H1 (cell line): ENCODE data around the gene CFAP100. TPM values are rescaled to one million over a fixed set of nuclear protein-coding genes. Genes with fewer than 3 reads are reported as not detected.

ENCODE experiments used
- CTCF ChIA-PET: fragments of 300-600 bp; sonication (Branson Sonifier 250); formaldehyde crosslinking; loops from one replicate; lab custom pipeline; 2021; ENCODE audit not compliant: partially characterized antibody; lab: Charles Lee
- POLR2A ChIA-PET: fragments of 300-600 bp; sonication (Branson Sonifier 250); formaldehyde crosslinking; loops from one replicate; lab custom pipeline; 2021; ENCODE audit warnings: inconsistent platforms; ENCODE audit not compliant: partially characterized antibody; lab: Charles Lee
- DNase-seq, 2 experiments: peaks; one replicate each; pipeline versions ENCODE4 v3.0.0 to v3.0.0-alpha.2; 2010 to 2022; ENCODE audit warnings: low spot score in 2 of 2, low read depth in 1 of 2, mixed read lengths in 1 of 2
- FAIRE-seq: peaks from 2 replicates; lab custom pipeline; 2011; peaks lifted over from hg19 to GRCh38; lab: Jason Lieb, UNC
- H2AFZ ChIP-seq: 2 replicates; pipeline ENCODE4 v1.8.1; 2012; ENCODE audit warnings: low read length, inconsistent platforms
- H2AK5ac ChIP-seq: 2 replicates; pipeline ENCODE4 v1.6.1; 2013; ENCODE audit warnings: low read depth, low read length
- H2BK120ac ChIP-seq: replicated peaks from 2 replicates; pipeline ENCODE3; 2013; ENCODE audit warnings: low read depth, low read length, inconsistent platforms
- H2BK12ac ChIP-seq: 2 replicates; pipeline ENCODE4 v1.6.1; 2013; ENCODE audit warnings: low read depth, low read length
- H2BK15ac ChIP-seq: 2 replicates; pipeline ENCODE4 v1.6.1; 2013; ENCODE audit warnings: low read length
- H2BK20ac ChIP-seq: 2 replicates; pipeline ENCODE4 v1.6.1; 2013; ENCODE audit warnings: low read length
- H2BK5ac ChIP-seq: 2 replicates; pipeline ENCODE4 v1.6.1; 2013; ENCODE audit warnings: low read depth, low read length
- H3K14ac ChIP-seq: 2 replicates; pipeline ENCODE4 v1.6.1; 2013; ENCODE audit warnings: inconsistent platforms; ENCODE audit not compliant: insufficient read length
- H3K18ac ChIP-seq: 2 replicates; pipeline ENCODE4 v1.6.1; 2013; ENCODE audit warnings: low read length; ENCODE audit errors: extremely low read depth
- H3K23ac ChIP-seq: 2 replicates; pipeline ENCODE4 v1.6.1; 2013; ENCODE audit warnings: inconsistent platforms; ENCODE audit not compliant: insufficient read length
- H3K23me2 ChIP-seq: 2 replicates; pipeline ENCODE4 v1.6.1; 2013; ENCODE audit warnings: low read depth, low read length
- H3K27ac ChIP-seq: 2 replicates; pipeline ENCODE4 v1.6.1; 2011; ENCODE audit warnings: low read depth, low read length, inconsistent platforms
- H3K27me3 ChIP-seq, 4 experiments: replicated peaks in 1 of 4; 1 replicate in 1 of 4; 2 replicates in 3 of 4; pipeline versions ENCODE4 v1.6.1 to v1.8.1; 2011 to 2013; ENCODE audit warnings: low read length in 3 of 4, mild to moderate bottlenecking in 3 of 4, inconsistent platforms in 2 of 4, mixed read lengths in 2 of 4, moderate library complexity in 1 of 4; ENCODE audit not compliant: control insufficient read depth in 3 of 4, insufficient read depth in 3 of 4; ENCODE audit errors: extremely low read depth in 1 of 4
- H3K36me3 ChIP-seq, 4 experiments: 2 replicates each; pipeline versions ENCODE4 v1.6.1 to v1.8.1; 2011 to 2013; ENCODE audit warnings: mild to moderate bottlenecking in 4 of 4, low read length in 3 of 4, moderate library complexity in 2 of 4, control low read depth in 1 of 4, inconsistent platforms in 1 of 4; ENCODE audit not compliant: insufficient read depth in 4 of 4, control insufficient read depth in 2 of 4
- H3K4ac ChIP-seq: replicated peaks from 2 replicates; pipeline ENCODE3; 2013; ENCODE audit warnings: low read length, low read depth, mixed read lengths, inconsistent platforms; ENCODE audit not compliant: insufficient read length
- H3K4me1 ChIP-seq, 4 experiments: replicated peaks in 1 of 4; 1 replicate in 1 of 4; 2 replicates in 3 of 4; pipeline versions ENCODE4 v1.6.1 to v1.8.1; 2011 to 2013; ENCODE audit warnings: low read length in 3 of 4, inconsistent platforms in 2 of 4, mixed read lengths in 1 of 4; ENCODE audit not compliant: insufficient read depth in 4 of 4, control insufficient read depth in 3 of 4
- H3K4me2 ChIP-seq, 2 experiments: 2 replicates each; pipeline versions ENCODE4 v1.6.1 to v1.8.1; 2011 to 2013; ENCODE audit warnings: low read depth in 2 of 2, low read length in 2 of 2, control low read depth in 1 of 2, inconsistent platforms in 1 of 2, mild to moderate bottlenecking in 1 of 2; ENCODE audit not compliant: insufficient read depth in 1 of 2
- H3K4me3 ChIP-seq, 4 experiments: fragments of 200-600, 300-600 bp in 1 of 4; sonication (generic), shearing (Covaris generic), sonication (Bioruptor Twin) in 1 of 4; 2 replicates each; pipeline versions ENCODE4 v1.5.1 to v1.8.1; 2011 to 2016; ENCODE audit warnings: low read length in 4 of 4, low read depth in 3 of 4, control low read depth in 2 of 4, inconsistent platforms in 2 of 4, mild to moderate bottlenecking in 2 of 4, mixed read lengths in 1 of 4, moderate library complexity in 1 of 4; ENCODE audit not compliant: insufficient read depth in 2 of 4; ENCODE audit errors: extremely low read depth in 1 of 4
- H3K56ac ChIP-seq: replicated peaks from 2 replicates; pipeline ENCODE3; 2013; ENCODE audit warnings: low read depth, mild to moderate bottlenecking, mixed read lengths, low read length, inconsistent platforms; ENCODE audit not compliant: insufficient read length
- H3K79me1 ChIP-seq: 2 replicates; pipeline ENCODE4 v1.6.1; 2013; ENCODE audit warnings: low read depth, low read length, control low read depth
- H3K79me2 ChIP-seq, 2 experiments: 2 replicates each; pipeline versions ENCODE4 v1.6.1 to v1.8.1; 2012 to 2013; ENCODE audit warnings: low read length in 2 of 2, mild to moderate bottlenecking in 2 of 2, inconsistent platforms in 1 of 2; ENCODE audit not compliant: insufficient read depth in 2 of 2, control insufficient read depth in 1 of 2
- H3K9ac ChIP-seq, 4 experiments: replicated peaks in 1 of 4; 1 replicate in 1 of 4; 2 replicates in 3 of 4; pipeline versions ENCODE4 v1.6.1 to v1.8.1; 2011 to 2013; ENCODE audit warnings: low read depth in 3 of 4, low read length in 3 of 4, control low read depth in 2 of 4, mild to moderate bottlenecking in 2 of 4, moderate library complexity in 2 of 4, inconsistent platforms in 1 of 4; ENCODE audit errors: extremely low read depth in 1 of 4
- H3K9me3 ChIP-seq, 2 experiments: 2 replicates each; pipeline versions ENCODE4 v1.6.1 to v1.8.1; 2012 to 2013; ENCODE audit warnings: mild to moderate bottlenecking in 2 of 2, moderate library complexity in 2 of 2, control low read depth in 1 of 2, inconsistent platforms in 1 of 2, low read depth in 1 of 2, low read length in 1 of 2, mixed read lengths in 1 of 2; ENCODE audit not compliant: insufficient read depth in 2 of 2
- H4K20me1 ChIP-seq, 2 experiments: replicated peaks in 1 of 2; 2 replicates each; pipeline versions ENCODE3 to v1.8.1; 2011 to 2013; ENCODE audit warnings: inconsistent platforms in 2 of 2, low read length in 2 of 2, mild to moderate bottlenecking in 1 of 2; ENCODE audit not compliant: insufficient read depth in 2 of 2, control insufficient read depth in 1 of 2
- H4K5ac ChIP-seq: 2 replicates; pipeline ENCODE4 v1.6.1; 2013; ENCODE audit warnings: low read length, low read depth, mixed read lengths, inconsistent platforms; ENCODE audit not compliant: insufficient read length
- H4K8ac ChIP-seq: 2 replicates; pipeline ENCODE4 v1.8.0; 2013; ENCODE audit warnings: mild to moderate bottlenecking, moderate library complexity, low read length, inconsistent platforms; ENCODE audit not compliant: insufficient read depth; ENCODE audit errors: extremely low read depth
- H4K91ac ChIP-seq: replicated peaks from 2 replicates; pipeline ENCODE3; 2013; ENCODE audit warnings: low read length, mixed read lengths, inconsistent platforms; ENCODE audit not compliant: insufficient read length
- ASH2L ChIP-seq: fragments of 200-600, 300-600 bp; sonication (generic); IDR thresholded peaks from one replicate; pipeline ENCODE4 v1.7.1; 2017; ENCODE audit warnings: low read length
- BACH1 ChIP-seq: IDR thresholded peaks from 2 replicates; pipeline ENCODE4 v1.6.1; 2012; ENCODE audit warnings: low read length, improper control_type of control experiment
- GTF2F1 ChIP-seq: IDR thresholded peaks from 2 replicates; pipeline ENCODE4 v1.6.1; 2012; ENCODE audit warnings: low read depth, low read length, improper control_type of control experiment, borderline replicate concordance
- POLR2A ChIP-seq, 2 experiments: IDR thresholded peaks; 1 replicate in 1 of 2; 2 replicates in 1 of 2; pipeline ENCODE4 v1.6.1; 2011; ENCODE audit warnings: low read depth in 2 of 2, low read length in 2 of 2, mild to moderate bottlenecking in 2 of 2; ENCODE audit errors: control extremely low read depth in 1 of 2
- RAD21 ChIP-seq, 2 experiments: IDR thresholded peaks in 1 of 2; conservative IDR thresholded peaks in 1 of 2; 2 replicates each; pipeline ENCODE4 v1.6.1; 2011; ENCODE audit warnings: low read depth in 2 of 2, low read length in 2 of 2, improper control_type of control experiment in 1 of 2, inconsistent platforms in 1 of 2, mild to moderate bottlenecking in 1 of 2, moderate library complexity in 1 of 2
- RFX5 ChIP-seq: IDR thresholded peaks from 2 replicates; pipeline ENCODE4 v1.6.1; 2011; ENCODE audit warnings: low read depth, low read length, improper control_type of control experiment, borderline replicate concordance
- SRF ChIP-seq: IDR thresholded peaks from 2 replicates; pipeline ENCODE4 v1.6.1; 2011; ENCODE audit warnings: mild to moderate bottlenecking, low read depth, low read length, moderate library complexity
- SUZ12 ChIP-seq: fragments of 200-600 bp; sonication (generic); IDR thresholded peaks from 2 replicates; pipeline ENCODE4 v1.6.1; 2012; ENCODE audit warnings: mild to moderate bottlenecking, inconsistent platforms, low read length, moderate library complexity, mixed read lengths
- WGBS, 2 experiments: shearing (Covaris generic) in 1 of 2; methylation state at CpG; one replicate each; pipeline versions ENCODE4 v1.1.6 to v1.1.7; 2013 to 2015; ENCODE audit warnings: low lambda C conversion rate in 2 of 2, mixed read lengths in 2 of 2, inconsistent platforms in 1 of 2, low coverage in 1 of 2, missing lambda C conversion rate in 1 of 2; ENCODE audit not compliant: insufficient replicate concordance in 2 of 2, insufficient coverage in 1 of 2, insufficient read length in 1 of 2; ENCODE audit errors: extremely low coverage in 1 of 2, missing lambda C conversion rate in 1 of 2; 5-methylcytosine and 5-hydroxymethylcytosine counted together
- polyA plus RNA-seq, 7 experiments: library from polyadenylated mRNA; depleted of rRNA in 3 of 7; stranded (reverse) in 5 of 7; unstranded in 2 of 7; fragments of >200 nt in 5 of 7; fragments of 200-250 nt in 2 of 7; gene quantifications; 1 replicate in 5 of 7; 2 replicates in 1 of 7; 4 replicates in 1 of 7; pipeline versions ENCODE4 v1.2.1 to v1.2.3, GENCODE V29; 2011 to 2013; ENCODE audit warnings: missing spikeins in 2 of 7, mixed read lengths in 2 of 7
- total RNA-seq: library from RNA; stranded (reverse); fragmentation: NEBNext Ultra II Directional; extraction: Animal tissue kit (Norgen Biotek cat#: 25700); gene quantifications from 2 replicates; pipeline ENCODE4 v1.2.1, GENCODE V29; 2021
- TF ChIP-seq, protein P1 (sequence below), 3 experiments: IDR thresholded peaks; 1 replicate in 2 of 3; 2 replicates in 1 of 3; pipeline versions ENCODE4 v1.5.1 to v1.6.1; 2011; ENCODE audit warnings: low read length in 3 of 3, mild to moderate bottlenecking in 3 of 3, inconsistent platforms in 2 of 3, low read depth in 1 of 3, moderate library complexity in 1 of 3; ENCODE audit not compliant: insufficient read depth in 1 of 3; ENCODE audit errors: control extremely low read depth in 1 of 3

Gene CFAP100
- total and polyA plus RNA-seq, 2 of the 8 experiments (the other 6 are each of a cell fraction or from before 2014, with no cell fraction given), result 0.17 TPM; not detected in 1

DNA sequence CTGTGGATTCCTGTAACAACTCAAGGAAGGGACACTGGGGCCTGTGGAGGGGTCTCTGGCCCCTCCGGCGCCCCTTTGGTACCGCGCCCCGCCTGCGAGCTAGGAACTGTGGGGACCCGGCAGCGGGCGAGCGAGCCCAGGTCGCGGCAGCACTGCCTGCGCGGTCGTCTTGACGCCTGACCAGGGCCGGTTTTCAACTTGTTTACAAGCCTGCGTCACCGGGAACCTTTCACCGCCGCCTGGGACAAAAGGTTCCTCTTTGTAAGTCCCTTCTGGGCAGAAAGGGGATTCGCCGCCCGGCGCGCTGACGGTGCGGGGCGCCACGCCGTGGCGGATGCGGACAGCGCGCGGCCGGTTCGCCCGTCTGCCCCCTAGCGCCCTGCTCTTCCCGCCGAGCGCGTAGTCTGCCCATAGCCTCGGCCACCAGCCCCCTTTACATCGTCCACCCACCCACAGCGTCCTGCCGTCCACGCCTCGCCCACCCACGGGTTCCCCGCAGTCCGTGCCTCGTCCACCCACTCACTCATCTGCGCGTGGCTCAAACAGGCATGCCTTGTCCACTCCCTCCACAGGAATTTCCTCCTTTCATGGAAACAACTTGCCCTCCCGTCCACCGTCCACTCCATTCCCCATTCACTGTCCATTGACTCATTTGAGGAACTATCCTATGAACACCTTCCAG lies 5.5 kb upstream of the CFAP100 start:
- Histone ChIP-seq H3K4me2 (peak overlapping the region; percentile 3 to 70; a peak in 3 of 4 replicates), H3K36me3 (no peaks in the 10 kb centered on the region), H3K79me1 (no peaks in the 10 kb centered on the region), H3K9me3 (no peaks in the 10 kb centered on the region), H3K4me1 (peaks cover 0 to 8% (median 3%) of the 10 kb centered on the region in 4 experiments; a peak in 4 of 7 replicates), H2BK120ac (peak overlapping the region; percentile 60), H3K56ac (no peak overlapping the region), H3K4ac (peak overlapping the region; percentile 30), H2BK20ac (peak overlapping the region; percentile 94; the same call in 1 of the 2 replicates), H4K91ac (peak overlapping the region; percentile 99), H3K4me3 (peak overlapping the region in 2 of 4 experiments; percentile 7 to 53; a peak in 4 of 8 replicates), H3K79me2 (no peaks in the 10 kb centered on the region), H3K23me2 (peaks cover 3% of the 10 kb centered on the region; the same call in 1 of the 2 replicates), H2BK15ac (peak overlapping the region; percentile 100), H4K20me1 (no peaks in the 10 kb centered on the region), H3K27ac (no peak overlapping the region; the same call in 1 of the 2 replicates), H2BK5ac (peak overlapping the region; percentile 83), H2BK12ac (peak overlapping the region; percentile 99), H4K8ac (peak overlapping the region; percentile 88), H3K18ac (peak overlapping the region; percentile 96), H3K9ac (no peak overlapping the region; a peak in 2 of 7 replicates), H2AK5ac (peak overlapping the region; percentile 82; the same call in 1 of the 2 replicates), H3K27me3 (peaks cover 8 to 18% (median 17%) of the 10 kb centered on the region in 4 experiments), H3K14ac (no peak overlapping the region), H4K5ac (peak overlapping the region; percentile 47), H2AFZ (peak overlapping the region; percentile 74; the same call in 1 of the 2 replicates), H3K23ac (no peak overlapping the region)
- WGBS, 2 experiments, result 10% methylated on average over 58 of the region's 58 CpGs; no CpG with 5 or more reads in 1 of the 2 experiments
- POLR2A ChIA-PET, result interaction anchor here (1.0 kb wide), 1 partner anchor 13 kb away, joined by 3 read pairs; no protein-coding TSS in a partner anchor
- DNase-seq (peak; percentile 79 to 86), FAIRE-seq (no peak)
- CTCF ChIA-PET, result interaction anchor here (0.7 to 5.2 kb wide), 23 partner anchors 9 to 262 kb away, joined by 3 to 35 read pairs (median 4); partner anchors contain the start of genes ALDH1L1 and KLF15
- TF ChIP-seq ASH2L (peak; percentile 62), POLR2A (IDR thresholded peaks at IDR 0.05; ENCODE audit: control extremely low read depth in 1 of 2, low read depth in 2 of 2, low read length in 2 of 2) (peak in 1 of 2 experiments; percentile 39; a peak in 1 of 3 replicates), RFX5 (no peak), SRF (no peak), SUZ12 (no peak), BACH1 (peak; percentile 46), GTF2F1 (no peak), RAD21 (IDR thresholded peaks at IDR 0.05 in 1 of 2, conservative IDR thresholded peaks at IDR 0.05 in 1 of 2; ENCODE audit: low read depth in 2 of 2, low read length in 2 of 2) (peak; percentile 89 to 91)
- TF ChIP-seq, protein P1, sequence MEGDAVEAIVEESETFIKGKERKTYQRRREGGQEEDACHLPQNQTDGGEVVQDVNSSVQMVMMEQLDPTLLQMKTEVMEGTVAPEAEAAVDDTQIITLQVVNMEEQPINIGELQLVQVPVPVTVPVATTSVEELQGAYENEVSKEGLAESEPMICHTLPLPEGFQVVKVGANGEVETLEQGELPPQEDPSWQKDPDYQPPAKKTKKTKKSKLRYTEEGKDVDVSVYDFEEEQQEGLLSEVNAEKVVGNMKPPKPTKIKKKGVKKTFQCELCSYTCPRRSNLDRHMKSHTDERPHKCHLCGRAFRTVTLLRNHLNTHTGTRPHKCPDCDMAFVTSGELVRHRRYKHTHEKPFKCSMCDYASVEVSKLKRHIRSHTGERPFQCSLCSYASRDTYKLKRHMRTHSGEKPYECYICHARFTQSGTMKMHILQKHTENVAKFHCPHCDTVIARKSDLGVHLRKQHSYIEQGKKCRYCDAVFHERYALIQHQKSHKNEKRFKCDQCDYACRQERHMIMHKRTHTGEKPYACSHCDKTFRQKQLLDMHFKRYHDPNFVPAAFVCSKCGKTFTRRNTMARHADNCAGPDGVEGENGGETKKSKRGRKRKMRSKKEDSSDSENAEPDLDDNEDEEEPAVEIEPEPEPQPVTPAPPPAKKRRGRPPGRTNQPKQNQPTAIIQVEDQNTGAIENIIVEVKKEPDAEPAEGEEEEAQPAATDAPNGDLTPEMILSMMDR (IDR thresholded peaks at IDR 0.05; ENCODE audit: control extremely low read depth in 1 of 3, insufficient read depth in 1 of 3, low read depth in 1 of 3, low read length in 3 of 3), result peak in 2 of 3 experiments; percentile 92 to 100; a peak in 3 of 4 replicates
